Measurements from ENCODE around the gene NDUFV3. TPM values are rescaled to one million over a fixed set of nuclear protein-coding genes. Genes with fewer than 3 reads are reported as not detected.
"Not testable (repeated sequence)": the region's sequence is repeated elsewhere in the genome, so short reads cannot be mapped to it uniquely, and the experiment has no call there.

Gene NDUFV3
- 10 to 100 TPM; 11.5 to 12.5 TPM for total RNA-seq

DNA sequence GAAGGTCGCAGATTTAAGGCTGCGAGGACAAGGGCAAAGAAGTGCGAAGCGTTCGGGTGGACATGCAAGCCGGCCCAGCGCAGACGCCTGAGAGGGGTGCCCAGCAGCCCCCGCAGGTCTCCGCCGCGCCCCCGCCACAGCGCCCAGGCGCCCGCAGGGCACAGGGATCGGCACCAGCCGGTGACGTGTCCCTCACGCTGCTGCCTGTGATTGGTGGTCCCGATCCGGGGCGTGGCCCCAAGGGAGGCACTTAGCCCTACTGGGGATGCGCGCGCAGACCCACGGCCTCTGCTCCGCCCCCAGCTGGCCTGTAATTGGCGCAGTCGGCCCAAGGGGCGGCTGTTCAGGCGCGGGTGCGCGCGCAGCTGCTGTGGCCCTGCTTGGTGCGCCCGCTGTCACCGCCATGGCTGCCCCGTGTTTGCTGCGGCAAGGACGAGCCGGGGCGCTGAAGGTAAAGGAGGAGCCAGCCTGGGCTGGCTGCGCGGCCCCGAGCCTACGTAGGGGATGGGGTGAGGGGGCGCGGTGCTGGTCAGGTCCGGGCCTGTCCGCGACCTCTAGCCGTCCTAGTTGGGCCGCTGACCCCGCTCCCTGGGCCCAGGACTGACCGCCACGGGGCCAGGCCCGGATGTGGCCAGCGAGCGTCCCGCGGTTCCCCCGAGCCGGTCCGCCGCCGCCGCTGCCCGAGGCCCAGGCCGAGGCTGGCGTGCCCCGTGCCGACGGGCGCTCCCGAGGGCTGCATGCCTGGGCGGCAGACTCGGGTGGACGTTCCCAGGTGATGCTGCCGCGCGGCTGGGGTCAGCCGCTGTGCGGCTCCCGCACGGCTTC lies at the start of gene NDUFV3:
TSS of gene NDUFV3 (plus strand) at position 379 of the 825 bp plus-strand sequence. CDS start at position 404, 25 bp downstream.
- intact Hi-C loops (cut with micrococcal nuclease), result loop anchor here (1.0 to 2.0 kb wide), 4 partner anchors 14 to 764 kb away; partner anchors contain the start of genes PKNOX1 and WDR4
- peak within 1 kb of the TSS; percentile 81 for H3K27ac Mint-ChIP-seq
- H3K4me3 Mint-ChIP-seq, result peak within 1 kb of the TSS; percentile 85
- H3K9me3 Mint-ChIP-seq, result no peaks in the 10 kb centered on the region
- peaks cover 7% of the 10 kb centered on the region for H3K36me3 Mint-ChIP-seq (ENCODE audit: low read depth)
- H3K4me1 Mint-ChIP-seq (ENCODE audit: low read depth), result peaks cover 15% of the 10 kb centered on the region
- peak; percentile 100 for DNase-seq
- H3K27me3 Mint-ChIP-seq (ENCODE audit: low read depth), result no peaks in the 10 kb centered on the region
- CTCF ChIA-PET, result interaction anchor here (1.1 to 1.5 kb wide), 2 partner anchors 13 to 14 kb away, joined by 3 read pairs; no protein-coding TSS in a partner anchor

DNA sequence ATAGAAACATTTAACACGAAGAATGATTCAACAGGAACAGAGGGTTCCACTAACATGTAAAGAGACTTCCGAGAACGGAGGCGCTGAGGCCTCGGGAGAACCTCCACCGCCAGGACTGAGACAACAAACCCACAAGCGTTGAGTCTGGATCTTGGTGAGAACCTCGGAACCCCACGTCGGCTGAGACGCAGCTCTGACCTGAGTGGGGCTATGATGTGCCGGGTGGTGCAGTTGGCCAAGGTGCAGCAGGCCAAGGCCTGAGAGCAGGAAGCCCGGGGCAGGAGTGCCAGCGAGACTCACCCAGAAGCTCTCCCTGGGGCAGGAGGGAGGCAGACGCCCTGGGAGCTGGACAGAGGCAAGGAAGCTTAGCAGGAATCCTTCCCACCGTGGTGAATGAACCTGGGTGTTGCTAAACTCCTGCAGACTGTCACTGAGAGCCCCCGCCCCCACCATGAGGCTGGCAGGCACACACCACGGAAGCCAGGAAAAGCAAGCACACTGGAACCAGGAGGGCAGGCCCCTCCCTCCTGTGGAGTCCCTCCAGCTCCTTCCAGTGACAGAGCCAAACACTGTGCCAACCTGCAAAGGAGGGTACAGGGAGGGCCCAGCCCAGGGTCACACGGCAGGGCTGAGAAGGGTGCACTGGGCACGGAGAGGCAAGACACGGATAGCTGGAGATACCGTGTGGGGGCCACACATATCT lies 48.5 kb upstream of the NDUFV3 start:
- Mint-ChIP-seq H3K27ac (no peak overlapping the region), H3K4me1 (ENCODE audit: low read depth) (peaks cover 3% of the 10 kb centered on the region), H3K4me3 (no peak overlapping the region), H3K9me3 (no peaks in the 10 kb centered on the region), H3K27me3 (ENCODE audit: low read depth) (no peaks in the 10 kb centered on the region), H3K36me3 (ENCODE audit: low read depth) (peaks cover 47% of the 10 kb centered on the region)
- CTCF ChIA-PET, result no interaction called here
- no peak for DNase-seq
- intact Hi-C loops (cut with micrococcal nuclease), result no loop called here

DNA sequence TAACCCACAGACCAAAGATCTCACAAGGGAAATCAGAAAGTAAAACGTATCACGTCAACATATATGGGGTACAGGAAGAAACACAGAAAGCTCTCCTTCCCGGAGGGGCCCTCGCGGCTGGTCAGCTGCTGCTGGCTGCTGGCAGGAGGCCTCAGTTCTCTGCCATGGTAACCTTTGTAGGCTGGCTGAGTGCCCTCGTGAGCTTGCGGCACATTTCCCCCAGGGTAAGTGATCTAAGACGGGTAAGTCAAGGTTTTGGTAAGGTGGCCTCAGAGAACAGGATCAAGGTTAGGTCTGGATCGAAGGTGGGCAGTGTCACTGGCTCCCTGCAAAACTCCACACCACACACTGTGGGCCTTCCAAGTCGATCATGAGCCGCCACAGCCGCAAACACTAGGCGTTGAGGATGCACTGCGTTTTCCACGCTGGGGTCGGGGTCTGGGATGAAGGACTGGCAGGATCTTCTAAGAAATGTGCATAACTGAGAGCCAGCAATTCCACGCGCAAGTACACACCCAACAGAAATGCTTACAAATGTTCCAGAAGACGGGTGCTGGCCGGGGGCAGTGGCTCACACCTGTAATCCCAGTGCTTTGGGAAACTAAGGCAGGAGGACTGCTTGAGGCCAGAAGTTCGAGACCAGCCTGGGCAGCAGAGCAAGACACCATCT lies 47.7 kb upstream of the NDUFV3 start:
- Mint-ChIP-seq H3K9me3 (no peaks in the 10 kb centered on the region), H3K4me3 (no peak overlapping the region)
- DNase-seq, result no peak

DNA sequence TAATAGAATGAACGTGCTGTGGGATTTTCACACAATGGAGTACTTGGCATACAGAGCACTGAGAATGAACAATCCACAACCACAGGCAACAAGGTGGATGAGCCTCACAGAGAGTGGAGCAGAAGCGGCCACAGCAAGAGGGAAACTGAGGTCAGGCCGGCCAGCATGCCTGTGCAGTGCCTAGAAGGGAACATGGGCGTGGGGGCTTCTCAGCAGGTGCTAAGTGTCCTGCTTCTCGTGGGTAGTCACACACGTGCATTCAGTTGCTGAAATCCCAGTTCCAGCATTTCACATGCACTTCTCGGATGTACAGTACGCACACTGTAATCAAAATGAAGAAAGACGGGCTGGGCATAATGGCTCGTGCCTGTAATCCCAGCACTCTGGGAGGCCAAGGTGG lies 46.9 kb upstream of the NDUFV3 start:
- intact Hi-C loops (cut with micrococcal nuclease), result no loop called here
- no peaks in the 10 kb centered on the region for H3K9me3 Mint-ChIP-seq

More for the DNA sequence above, 47.7 kb upstream of the NDUFV3 start:
- Mint-ChIP-seq H3K27ac (no peak overlapping the region), H3K36me3 (ENCODE audit: low read depth) (peaks cover 53% of the 10 kb centered on the region), H3K4me1 (ENCODE audit: low read depth) (peaks cover 3% of the 10 kb centered on the region), H3K27me3 (ENCODE audit: low read depth) (no peaks in the 10 kb centered on the region)
- intact Hi-C loops (cut with micrococcal nuclease), result no loop called here
- CTCF ChIA-PET, result no interaction called here

DNA sequence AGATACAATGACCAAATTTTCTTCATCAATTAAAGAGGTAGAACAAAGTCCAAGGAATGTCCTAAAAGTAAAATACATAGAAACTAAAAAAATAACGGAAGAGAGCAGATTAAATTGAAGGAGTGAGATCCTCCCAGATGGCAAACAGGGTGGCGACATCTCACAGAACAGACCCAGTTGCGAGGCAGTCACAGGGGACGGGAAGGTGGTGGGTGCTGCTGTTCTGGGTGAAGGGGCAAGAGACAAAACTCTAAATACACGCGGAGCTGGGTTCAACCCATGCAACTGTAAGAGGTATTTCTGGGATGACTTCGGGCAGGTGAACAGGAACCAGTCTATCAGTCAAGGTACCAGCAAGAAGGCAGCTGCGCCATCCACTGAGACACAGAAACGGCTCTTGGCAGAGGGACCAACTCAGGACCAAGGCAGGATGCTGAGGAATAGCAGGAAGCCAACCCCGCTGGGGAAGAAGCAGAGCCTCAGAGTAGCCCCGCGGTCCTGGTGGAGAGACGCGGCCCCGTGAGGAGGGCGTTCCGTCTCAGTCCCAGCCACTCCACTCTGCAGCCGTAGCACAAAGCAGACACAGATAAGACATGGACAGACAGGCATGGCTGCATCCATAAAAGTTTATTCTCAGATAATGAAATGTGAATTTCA lies 45.9 kb upstream of the NDUFV3 start:
- H3K27ac Mint-ChIP-seq, result no peak overlapping the region

More for the DNA sequence above, 46.9 kb upstream of the NDUFV3 start:
- H3K27me3 Mint-ChIP-seq (ENCODE audit: low read depth), result no peaks in the 10 kb centered on the region
- peaks cover 56% of the 10 kb centered on the region for H3K36me3 Mint-ChIP-seq (ENCODE audit: low read depth)
- H3K4me3 Mint-ChIP-seq, result no peak overlapping the region
- H3K27ac Mint-ChIP-seq, result no peak overlapping the region
- CTCF ChIA-PET, result no interaction called here
- peaks cover 3% of the 10 kb centered on the region for H3K4me1 Mint-ChIP-seq (ENCODE audit: low read depth)
- no peak for DNase-seq

DNA sequence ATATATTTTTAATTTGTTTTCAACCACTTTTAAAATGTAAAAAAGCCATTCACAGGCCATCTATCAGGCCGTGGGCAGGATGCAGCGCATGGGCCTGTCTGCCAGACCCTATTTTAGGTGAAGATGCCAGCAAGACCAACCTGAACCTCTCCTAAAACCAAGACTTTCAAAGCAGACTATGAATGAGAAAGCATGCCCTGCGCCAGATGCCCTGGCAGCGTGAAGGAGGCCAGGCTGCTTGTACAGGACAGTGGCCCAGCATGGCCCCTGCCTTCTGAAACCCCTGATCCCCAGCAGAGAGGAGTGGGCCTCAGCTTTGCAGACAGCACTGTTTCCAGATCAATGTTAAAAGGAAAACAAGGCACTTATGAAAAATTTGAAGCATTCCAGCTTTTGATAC lies 45.4 kb upstream of the NDUFV3 start:
- peaks cover 60% of the 10 kb centered on the region for H3K36me3 Mint-ChIP-seq (ENCODE audit: low read depth)
- CTCF ChIA-PET, result no interaction called here

More for the DNA sequence above, 45.9 kb upstream of the NDUFV3 start:
- Mint-ChIP-seq H3K36me3 (ENCODE audit: low read depth) (peaks cover 59% of the 10 kb centered on the region), H3K4me1 (ENCODE audit: low read depth) (peaks cover 3% of the 10 kb centered on the region), H3K9me3 (no peaks in the 10 kb centered on the region), H3K4me3 (no peak overlapping the region), H3K27me3 (ENCODE audit: low read depth) (no peaks in the 10 kb centered on the region)
- DNase-seq, result no peak
- CTCF ChIA-PET, result no interaction called here
- intact Hi-C loops (cut with micrococcal nuclease), result no loop called here

DNA sequence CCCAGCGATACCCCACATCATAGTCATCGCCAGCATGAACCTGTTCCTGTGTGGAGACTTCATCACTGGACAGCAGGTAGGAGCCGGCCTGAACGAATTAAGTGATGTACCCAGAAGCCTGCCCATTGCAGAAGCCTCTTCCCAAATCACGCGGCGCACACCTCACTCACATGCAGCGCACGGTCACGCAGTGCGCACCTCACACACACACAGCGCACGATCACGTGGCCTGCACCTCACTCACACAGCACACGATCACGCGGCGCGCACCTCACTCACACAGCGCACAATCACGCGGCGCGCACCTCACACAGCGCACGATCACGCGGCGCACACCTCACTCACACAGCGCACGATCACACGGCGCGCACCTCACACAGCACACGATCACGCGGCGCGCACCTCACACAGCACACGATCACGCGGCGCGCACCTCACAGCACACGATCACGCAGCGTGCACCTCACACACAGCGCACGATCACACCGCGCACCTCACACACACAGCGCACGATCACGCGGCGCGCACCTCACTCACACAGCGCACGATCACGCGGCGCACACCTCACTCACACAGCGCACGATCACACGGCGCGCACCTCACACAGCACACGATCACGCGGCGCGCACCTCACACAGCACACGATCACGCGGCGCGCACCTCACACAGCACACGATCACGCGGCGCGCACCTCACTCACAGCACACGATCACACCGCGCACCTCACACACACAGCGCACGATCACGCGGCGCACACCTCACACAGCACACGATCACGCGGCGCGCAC lies 44.8 kb upstream of the NDUFV3 start:
- H3K9me3 Mint-ChIP-seq; H3K27me3 Mint-ChIP-seq (ENCODE audit: low read depth); H3K4me1 Mint-ChIP-seq (ENCODE audit: low read depth); intact Hi-C loops (cut with micrococcal nuclease); CTCF ChIA-PET; H3K4me3 Mint-ChIP-seq; H3K27ac Mint-ChIP-seq; DNase-seq: not testable (repeated sequence)
- peaks cover 58% of the 10 kb centered on the region for H3K36me3 Mint-ChIP-seq (ENCODE audit: low read depth)

More for the DNA sequence above, 45.4 kb upstream of the NDUFV3 start:
- H3K27ac Mint-ChIP-seq, result no peak overlapping the region
- intact Hi-C loops (cut with micrococcal nuclease), result no loop called here
- DNase-seq, result no peak
- no peaks in the 10 kb centered on the region for H3K27me3 Mint-ChIP-seq (ENCODE audit: low read depth)
- peaks cover 3% of the 10 kb centered on the region for H3K4me1 Mint-ChIP-seq (ENCODE audit: low read depth)
- H3K9me3 Mint-ChIP-seq, result no peaks in the 10 kb centered on the region
- H3K4me3 Mint-ChIP-seq, result no peak overlapping the region

DNA sequence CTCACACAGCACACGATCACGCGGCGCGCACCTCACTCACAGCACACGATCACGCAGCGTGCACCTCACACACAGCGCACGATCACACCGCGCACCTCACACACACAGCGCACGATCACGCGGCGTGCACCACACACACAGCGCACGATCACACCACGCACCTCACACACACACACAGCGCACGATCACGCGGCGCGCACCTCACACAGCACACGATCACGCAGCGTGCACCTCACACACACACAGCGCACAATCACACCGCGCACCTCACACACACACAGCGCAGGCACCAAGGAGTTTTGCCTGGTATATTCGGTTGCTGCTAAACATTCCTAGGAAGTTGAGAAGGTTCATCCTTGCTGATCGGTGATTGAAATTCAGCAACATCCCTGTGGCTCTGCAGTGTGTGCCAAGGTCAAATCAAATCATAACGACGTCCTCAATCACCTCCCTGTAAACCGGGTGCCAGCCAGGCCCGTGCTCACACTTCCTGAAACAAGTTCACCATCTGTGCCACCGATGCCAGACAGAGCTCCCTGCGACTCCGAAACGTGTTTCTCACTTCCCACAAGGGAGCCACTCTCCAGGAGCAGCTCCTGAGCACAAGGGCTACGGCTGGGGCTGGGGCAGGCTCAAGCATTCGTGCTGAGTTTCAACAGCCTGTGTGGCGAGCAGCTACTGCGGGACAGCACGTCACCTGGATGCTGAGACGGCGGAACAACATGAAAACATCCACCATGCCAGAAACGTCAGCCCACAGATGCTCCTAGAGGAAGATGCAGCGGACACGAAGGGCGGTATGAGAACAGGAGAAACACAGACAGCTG lies 44.0 kb upstream of the NDUFV3 start:
- no peak for DNase-seq
- peak overlapping the region; percentile 34 for H3K27ac Mint-ChIP-seq
- no peaks in the 10 kb centered on the region for H3K9me3 Mint-ChIP-seq
- H3K4me1 Mint-ChIP-seq (ENCODE audit: low read depth), result peaks cover 3% of the 10 kb centered on the region
- no peaks in the 10 kb centered on the region for H3K27me3 Mint-ChIP-seq (ENCODE audit: low read depth)
- H3K36me3 Mint-ChIP-seq (ENCODE audit: low read depth), result peaks cover 56% of the 10 kb centered on the region
- no peak overlapping the region for H3K4me3 Mint-ChIP-seq
- intact Hi-C loops (cut with micrococcal nuclease), result no loop called here
- CTCF ChIA-PET, result interaction anchor here (1.1 kb wide), 1 partner anchor 218 kb away, joined by 3 read pairs; no protein-coding TSS in a partner anchor

DNA sequence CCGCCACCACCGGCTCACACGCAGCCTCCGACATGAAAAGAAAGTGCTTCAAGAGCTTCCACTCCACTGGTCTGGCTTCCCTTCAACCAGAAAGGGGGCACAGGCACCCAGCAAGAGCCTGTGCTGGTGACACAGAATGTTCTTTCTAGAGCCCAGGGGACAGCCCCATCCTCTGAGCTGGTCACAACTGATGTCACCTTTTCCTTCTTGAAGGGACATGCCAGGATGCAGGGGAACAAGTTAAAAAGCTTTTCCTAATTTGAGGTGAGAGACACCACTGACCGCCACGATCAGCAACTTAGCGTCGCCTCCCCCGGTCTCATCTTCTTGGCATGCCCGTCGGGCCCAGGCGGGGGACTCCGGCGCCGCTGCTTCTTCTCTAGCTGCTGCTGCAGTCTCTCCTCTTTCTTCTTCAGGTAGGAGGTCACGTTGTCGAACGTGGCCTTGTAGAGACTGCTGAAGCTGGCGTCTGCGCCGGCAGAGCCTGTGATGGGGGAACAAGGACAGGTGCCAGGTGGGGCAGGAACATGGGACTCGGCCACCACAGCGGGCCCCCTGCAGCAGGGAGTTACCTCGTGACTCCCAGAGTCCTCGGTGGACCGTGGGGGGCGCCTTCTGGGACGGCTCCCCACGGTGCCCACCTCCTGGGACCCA lies 43.2 kb upstream of the NDUFV3 start:
- intact Hi-C loops (cut with micrococcal nuclease), result no loop called here
- Mint-ChIP-seq H3K4me3 (no peak overlapping the region), H3K27me3 (ENCODE audit: low read depth) (no peaks in the 10 kb centered on the region), H3K36me3 (ENCODE audit: low read depth) (peaks cover 60% of the 10 kb centered on the region), H3K4me1 (ENCODE audit: low read depth) (peaks cover 3% of the 10 kb centered on the region), H3K9me3 (no peaks in the 10 kb centered on the region), H3K27ac (no peak overlapping the region)
- CTCF ChIA-PET, result interaction anchor here (1.1 kb wide), 1 partner anchor 219 kb away, joined by 3 read pairs; no protein-coding TSS in a partner anchor
- peak; percentile 24 for DNase-seq

DNA sequence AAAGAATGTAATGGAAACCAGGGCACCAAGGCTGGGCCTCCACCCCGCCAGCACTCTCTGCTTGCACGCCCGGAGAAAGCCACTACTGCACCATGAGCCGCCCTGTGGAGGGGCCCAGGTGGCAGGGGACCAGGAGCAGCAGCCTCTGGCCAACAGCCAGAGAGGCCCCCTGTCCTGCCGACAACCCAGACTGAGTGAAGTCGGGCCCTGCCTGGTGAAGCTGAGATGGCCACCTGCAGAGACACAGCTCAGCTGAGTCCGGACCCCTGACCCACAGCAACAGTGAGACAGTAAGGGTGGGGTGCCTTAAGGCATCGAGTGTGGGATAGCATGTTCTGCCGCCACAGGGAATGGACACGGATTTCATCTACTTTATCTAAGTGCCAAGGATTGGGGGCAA lies 42.6 kb upstream of the NDUFV3 start:
- CTCF ChIA-PET, result no interaction called here
- DNase-seq, result no peak
- Mint-ChIP-seq H3K4me3 (no peak overlapping the region), H3K27me3 (ENCODE audit: low read depth) (no peaks in the 10 kb centered on the region), H3K9me3 (no peaks in the 10 kb centered on the region), H3K4me1 (ENCODE audit: low read depth) (peaks cover 3% of the 10 kb centered on the region), H3K27ac (no peak overlapping the region), H3K36me3 (ENCODE audit: low read depth) (peaks cover 56% of the 10 kb centered on the region)
- intact Hi-C loops (cut with micrococcal nuclease), result no loop called here
